ENCODE results near the gene ZSCAN21.
A peak's percentile ranks its signal among the peaks of the same experiment; 100 is the strongest.

Gene ZSCAN21

GRCh38 chr7:100075418-100075817 is 25.8 kb downstream of the ZSCAN21 start:
- no peak for DNase-seq (ENCODE audit: low spot score)

- no peak for DNase-seq (ENCODE audit: low spot score)
These were observed 27.6 kb downstream of the ZSCAN21 start for GRCh38 chr7:100077205-100077604.

GRCh38 chr7:100079024-100079560 is 29.5 kb downstream of the ZSCAN21 start:
- peak; percentile 69 for DNase-seq (ENCODE audit: low spot score)

- no peak for DNase-seq (ENCODE audit: low spot score)
These were observed 31.4 kb downstream of the ZSCAN21 start for GRCh38 chr7:100080907-100081534.

- DNase-seq (ENCODE audit: low spot score): peak; percentile 100
These were observed 32.0 kb downstream of the ZSCAN21 start, which contains the start of gene ZNF3 for GRCh38 chr7:100081535-100082102. Gene ZNF3 (minus strand): TSS chr7:100081723. CDS start chr7:100077357, 4,366 bp downstream.

DNA sequence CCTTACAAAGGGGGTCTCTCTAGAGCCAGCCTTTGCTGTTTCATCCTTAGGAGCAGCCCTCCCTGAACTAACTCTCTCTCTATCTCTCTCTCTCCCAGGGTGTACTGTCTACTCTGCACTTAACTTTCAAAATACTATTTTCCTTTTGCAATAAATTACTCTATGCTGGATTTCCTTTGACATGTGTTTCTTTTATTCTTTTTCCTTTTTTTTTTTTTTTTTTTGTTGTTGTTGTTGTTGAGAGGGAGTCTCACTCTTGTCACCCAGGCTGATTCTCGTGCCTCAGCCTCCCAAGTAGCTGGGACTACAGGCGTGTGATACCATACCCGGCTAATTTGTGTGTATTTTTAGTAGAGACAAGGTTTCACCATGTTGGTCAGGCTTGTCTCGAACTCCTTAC is 33.4 kb downstream of the ZSCAN21 start:
- no peak for DNase-seq (ENCODE audit: low spot score)

- no peak for DNase-seq (ENCODE audit: low spot score)
These were observed 35.9 kb downstream of the ZSCAN21 start for GRCh38 chr7:100085515-100085914.

DNA sequence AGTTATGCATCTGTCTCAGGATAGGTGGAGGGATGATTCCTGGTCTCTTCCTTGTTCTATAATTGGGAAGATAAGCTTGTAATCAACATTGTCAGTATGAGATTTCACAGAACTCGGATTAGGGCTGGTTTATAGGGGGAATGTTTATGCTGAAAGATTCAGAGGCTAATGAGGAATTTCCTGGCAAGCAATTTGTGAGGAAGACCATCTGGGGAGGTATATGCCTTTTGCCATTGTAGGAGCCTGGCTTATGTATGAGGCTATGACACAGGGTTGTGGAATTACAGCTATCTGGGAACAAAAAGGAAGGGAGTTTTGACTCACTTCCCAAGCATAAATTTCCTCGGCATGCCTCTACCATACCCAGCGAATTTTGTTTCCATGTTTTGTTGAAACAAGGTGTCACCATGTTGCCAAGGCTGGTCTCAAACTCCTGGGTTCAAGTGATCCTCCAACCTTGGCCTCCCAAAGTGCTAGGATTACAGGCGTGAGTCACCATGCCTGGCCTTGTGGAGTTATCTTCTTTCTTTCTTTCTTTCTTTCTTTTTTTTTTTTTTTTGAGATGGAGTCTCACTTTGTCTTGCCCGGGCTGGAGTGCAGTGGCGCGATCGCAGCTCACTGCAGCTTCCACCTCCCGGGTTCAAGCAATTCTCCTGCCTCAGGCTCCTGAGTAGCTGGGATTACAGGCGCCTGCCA is 37.6 kb downstream of the ZSCAN21 start:
- peak; percentile 51 for DNase-seq (ENCODE audit: low spot score)

DNA sequence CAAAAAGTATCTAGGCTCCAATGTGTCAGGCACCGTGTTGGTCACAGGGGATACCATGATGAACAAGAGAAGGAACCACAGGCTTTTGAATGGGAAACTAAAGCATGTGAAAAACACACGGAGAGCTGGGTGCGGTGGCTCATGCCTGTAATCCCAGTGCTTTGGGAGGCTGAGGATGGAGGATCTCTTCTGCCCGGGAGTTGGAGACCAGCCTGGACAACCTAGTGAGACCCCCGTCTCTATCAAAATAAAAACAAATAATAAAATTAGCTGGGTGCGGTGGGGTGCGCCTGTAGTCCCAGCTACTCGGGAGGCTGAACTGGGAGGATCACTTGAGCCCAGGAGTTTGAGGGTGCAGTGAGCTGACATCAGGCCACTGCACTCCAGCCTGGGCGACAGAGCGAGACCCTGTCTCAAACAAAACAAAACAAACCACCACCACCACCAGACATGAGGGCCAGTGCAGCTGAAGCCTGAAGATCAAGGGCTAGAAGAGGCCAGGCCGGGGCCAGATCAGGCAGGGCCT is 38.6 kb downstream of the ZSCAN21 start:
- no peak for DNase-seq (ENCODE audit: low spot score)

- peak; percentile 83 for DNase-seq (ENCODE audit: low spot score)
These were observed 39.3 kb downstream of the ZSCAN21 start, which contains the start of gene COPS6 for GRCh38 chr7:100088621-100089457. Gene COPS6 (plus strand): TSS chr7:100088969. CDS start chr7:100088991, 22 bp downstream.

GRCh38 chr7:100089458-100090196 is 40.1 kb downstream of the ZSCAN21 start:
- no peak for DNase-seq (ENCODE audit: low spot score)

- no peak for DNase-seq (ENCODE audit: low spot score)
These were observed 41.2 kb downstream of the ZSCAN21 start for GRCh38 chr7:100090527-100091410.

- no peak for DNase-seq (ENCODE audit: low spot score)
These were observed 42.0 kb downstream of the ZSCAN21 start for GRCh38 chr7:100091411-100092181.

DNA sequence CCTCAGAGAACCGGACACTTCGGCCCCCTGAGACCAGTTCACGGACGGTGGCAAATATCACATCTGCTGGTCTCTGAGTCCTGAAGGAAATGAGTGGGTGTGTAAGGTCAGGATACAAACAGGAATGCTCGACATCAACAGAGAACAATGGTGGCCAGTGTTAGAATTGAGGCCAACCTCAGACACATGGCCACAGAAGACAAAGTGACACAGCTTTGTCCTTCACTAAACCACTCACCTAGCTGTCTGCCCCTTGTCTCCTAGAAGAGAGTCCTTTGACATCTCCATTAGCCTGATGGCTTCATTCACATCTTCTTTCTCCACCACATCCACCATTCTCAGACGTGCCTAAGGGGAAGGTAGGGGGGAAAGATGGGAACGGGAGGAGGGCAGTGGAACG is 43.5 kb downstream of the ZSCAN21 start:
- no peak for DNase-seq (ENCODE audit: low spot score)

- DNase-seq (ENCODE audit: low spot score): no peak
These were observed 43.9 kb downstream of the ZSCAN21 start for GRCh38 chr7:100093498-100093897.

- no peak for DNase-seq (ENCODE audit: low spot score)
These were observed 44.4 kb downstream of the ZSCAN21 start for GRCh38 chr7:100093925-100094486.

DNA sequence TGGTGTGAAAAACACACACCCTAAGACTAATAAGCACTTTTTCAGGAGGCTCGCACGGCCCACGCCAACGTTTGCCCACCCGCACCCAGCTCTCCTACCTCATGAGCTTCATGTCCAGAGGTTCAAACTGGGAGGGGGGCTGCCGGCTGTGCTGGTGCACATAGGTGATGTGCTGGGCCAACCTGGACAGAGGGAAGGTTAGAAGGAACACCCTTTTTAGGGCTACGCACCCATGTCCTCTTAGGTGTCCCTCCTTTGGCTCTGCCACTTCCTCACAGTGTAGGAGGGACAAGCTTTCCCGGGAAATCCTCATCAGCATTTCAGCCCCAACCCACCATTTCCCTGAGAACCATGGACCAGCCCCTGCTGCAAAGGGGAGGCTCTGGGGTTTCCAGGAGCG is 45.7 kb downstream of the ZSCAN21 start:
- no peak for DNase-seq (ENCODE audit: low spot score)

GRCh38 chr7:100095704-100096103 is 46.1 kb downstream of the ZSCAN21 start:
- no peak for DNase-seq (ENCODE audit: low spot score)

GRCh38 chr7:100098913-100099312 is 49.3 kb downstream of the ZSCAN21 start:
- no peak for DNase-seq (ENCODE audit: low spot score)

All from LoVo (cell line).